T-helper 2 cell (primary cell): ENCODE data around the gene TBC1D16.

Source experiments
- DNase-seq, 5 experiments: peaks; one replicate each; pipeline versions ENCODE4 v3.0.0 to v3.0.0-alpha.2; 2012 to 2022

The TBC1D16 gene

GRCh38 chr17:79987187-79987934 lies 48.3 kb downstream of the TBC1D16 start:
- DNase-seq: no peak

- no peak for DNase-seq
Observed at GRCh38 chr17:79986411-79987186, 49.1 kb downstream of the TBC1D16 start.

- DNase-seq: no peak
Observed at GRCh38 chr17:79985943-79986391, 49.7 kb downstream of the TBC1D16 start.

- DNase-seq: no peak
Observed at GRCh38 chr17:79985361-79985942, 50.2 kb downstream of the TBC1D16 start.

- no peak for DNase-seq
Observed at GRCh38 chr17:79984877-79985276, 50.8 kb downstream of the TBC1D16 start.

- no peak for DNase-seq
Observed at GRCh38 chr17:79984045-79984840, 51.4 kb downstream of the TBC1D16 start.

GRCh38 chr17:79983456-79983855 lies 52.2 kb downstream of the TBC1D16 start:
- DNase-seq: no peak

- DNase-seq: no peak
Observed at GRCh38 chr17:79982986-79983385, 52.7 kb downstream of the TBC1D16 start.

- DNase-seq: no peak
Observed at GRCh38 chr17:79981661-79982101, 54.0 kb downstream of the TBC1D16 start.

GRCh38 chr17:79981090-79981489 lies 54.6 kb downstream of the TBC1D16 start:
- no peak for DNase-seq

GRCh38 chr17:79980246-79981043 lies 55.2 kb downstream of the TBC1D16 start:
- no peak for DNase-seq

- no peak for DNase-seq
Observed at GRCh38 chr17:79979816-79980215, 55.9 kb downstream of the TBC1D16 start.

- DNase-seq: no peak
Observed at GRCh38 chr17:79979221-79979741, 56.4 kb downstream of the TBC1D16 start.

- no peak for DNase-seq
Observed at GRCh38 chr17:79978548-79978855, 57.2 kb downstream of the TBC1D16 start.

GRCh38 chr17:79977708-79978547 lies 57.7 kb downstream of the TBC1D16 start:
- no peak for DNase-seq

- DNase-seq: no peak
Observed at GRCh38 chr17:79977161-79977631, 58.5 kb downstream of the TBC1D16 start.

GRCh38 chr17:79976451-79976850 lies 59.2 kb downstream of the TBC1D16 start:
- no peak for DNase-seq

GRCh38 chr17:79975498-79976134 lies 60.1 kb downstream of the TBC1D16 start:
- no peak for DNase-seq

GRCh38 chr17:79974566-79975497 lies 60.8 kb downstream of the TBC1D16 start:
- no peak for DNase-seq
